Mucosa of descending colon (tissue), 3 donors: ENCODE measurements around the gene DLEU7. TPM values are rescaled to one million over a fixed set of nuclear protein-coding genes. Genes with fewer than 3 reads are reported as not detected.

Experiments used
- ATAC-seq: fragments of 200-7000 bp; cut with Tn5 transposase; one replicate; pipeline ENCODE4 v1.9.1; 2020; ENCODE audit warnings: mild to moderate bottlenecking, moderate library complexity
- DNase-seq, 3 donors: peaks; one replicate each; pipeline ENCODE4 v3.0.0-alpha.2; 2020
- H3K36me3 ChIP-seq: fragments of 200-600 bp; one replicate; pipeline ENCODE4 v1.8.0; 2021; ENCODE audit warnings: low read depth, mild to moderate bottlenecking
- H3K4me1 ChIP-seq: fragments of 200-600 bp; one replicate; pipeline ENCODE4 v1.8.0; 2021; ENCODE audit warnings: low read depth, mild to moderate bottlenecking
- H3K4me3 ChIP-seq: fragments of 200-600 bp; one replicate; pipeline ENCODE4 v1.8.0; 2021; ENCODE audit warnings: mild to moderate bottlenecking
- H3K9me3 ChIP-seq: fragments of 200-600 bp; one replicate; pipeline ENCODE4 v1.8.0; 2021; ENCODE audit warnings: mild to moderate bottlenecking
- intact Hi-C, 2 donors: fragments of 100-400 bp; cut with DNase I in 1 of 2; cut with micrococcal nuclease in 1 of 2; formaldehyde crosslinking; loops; one replicate each; pipeline versions ENCODE4 v1.11.0 to v1.11.1; 2022; cut with DNase I, micrococcal nuclease
- total RNA-seq, 3 donors: library from RNA; stranded (reverse); fragmentation: NEBNext Ultra II Directional in 2 of 3; extraction: Animal tissue kit (Norgen Biotek cat#: 25700) in 2 of 3; gene quantifications; one replicate each; pipeline versions ENCODE4 v1.2.1 to v1.2.4, GENCODE V29; 2021 to 2023
- TF ChIP-seq, protein P1 (sequence below): fragments of 200-600 bp; IDR thresholded peaks from one replicate; pipeline ENCODE4 v1.8.0; 2022; ENCODE audit warnings: antibody characterized with exemption, mild to moderate bottlenecking
- donor health status: DM: no; HTN: no; CAD: no; lungs with moderate emphysema.
- donor health status: DM: no; HTN: no; CAD: no.
- donor health status: DM: no; HTN: yes; CAD: no.

DLEU7 gene
- total RNA-seq, 3 donors from 2014 or later, result 0.13 to 0.17 TPM; not detected in 1

DNA sequence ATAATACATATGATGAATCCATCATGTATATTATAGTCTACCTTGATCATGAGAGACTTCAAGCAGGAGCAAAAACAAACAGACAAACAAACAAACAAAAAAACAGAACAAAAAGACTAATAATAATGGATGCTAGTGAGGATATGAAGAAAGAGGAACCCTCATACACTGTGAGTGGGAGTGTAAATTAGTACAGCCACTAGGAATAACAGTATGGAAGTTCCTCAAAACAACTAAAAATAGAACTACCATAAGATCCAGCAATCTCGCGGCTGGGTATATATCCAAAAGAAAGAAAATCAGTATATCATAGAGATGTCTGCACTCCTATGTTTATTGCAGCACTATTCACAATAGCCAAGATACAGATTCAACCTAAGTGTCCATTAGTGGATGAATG lies 7.0 kb upstream of the DLEU7 start:
- ATAC-seq, result no peak
- Histone ChIP-seq H3K4me1 (no peaks in the 10 kb centered on the region), H3K4me3 (no peak overlapping the region), H3K9me3 (no peaks in the 10 kb centered on the region), H3K36me3 (no peaks in the 10 kb centered on the region)
- intact Hi-C loops, result no loop called here
- DNase-seq, result no peak
- TF ChIP-seq, protein P1, sequence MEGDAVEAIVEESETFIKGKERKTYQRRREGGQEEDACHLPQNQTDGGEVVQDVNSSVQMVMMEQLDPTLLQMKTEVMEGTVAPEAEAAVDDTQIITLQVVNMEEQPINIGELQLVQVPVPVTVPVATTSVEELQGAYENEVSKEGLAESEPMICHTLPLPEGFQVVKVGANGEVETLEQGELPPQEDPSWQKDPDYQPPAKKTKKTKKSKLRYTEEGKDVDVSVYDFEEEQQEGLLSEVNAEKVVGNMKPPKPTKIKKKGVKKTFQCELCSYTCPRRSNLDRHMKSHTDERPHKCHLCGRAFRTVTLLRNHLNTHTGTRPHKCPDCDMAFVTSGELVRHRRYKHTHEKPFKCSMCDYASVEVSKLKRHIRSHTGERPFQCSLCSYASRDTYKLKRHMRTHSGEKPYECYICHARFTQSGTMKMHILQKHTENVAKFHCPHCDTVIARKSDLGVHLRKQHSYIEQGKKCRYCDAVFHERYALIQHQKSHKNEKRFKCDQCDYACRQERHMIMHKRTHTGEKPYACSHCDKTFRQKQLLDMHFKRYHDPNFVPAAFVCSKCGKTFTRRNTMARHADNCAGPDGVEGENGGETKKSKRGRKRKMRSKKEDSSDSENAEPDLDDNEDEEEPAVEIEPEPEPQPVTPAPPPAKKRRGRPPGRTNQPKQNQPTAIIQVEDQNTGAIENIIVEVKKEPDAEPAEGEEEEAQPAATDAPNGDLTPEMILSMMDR, result no peak

DNA sequence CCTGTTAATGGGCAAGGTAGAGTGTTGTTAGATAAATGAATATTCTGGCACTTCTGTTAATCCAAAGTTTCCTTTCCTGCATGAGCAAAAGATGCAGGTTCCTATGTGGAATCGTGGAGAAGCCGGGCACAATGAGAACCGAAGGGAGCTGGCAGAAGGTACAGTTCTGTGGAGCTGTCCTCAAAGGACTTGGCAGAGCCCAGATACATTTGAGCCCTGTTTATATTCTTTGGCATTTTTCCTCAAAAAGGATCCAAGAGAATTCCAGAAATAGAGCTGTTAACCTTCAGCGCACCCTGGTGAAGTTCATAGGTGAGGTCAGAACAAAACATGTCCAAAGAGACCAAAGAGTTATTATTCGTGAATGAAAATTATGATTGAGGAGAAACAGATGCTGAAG lies 4.0 kb upstream of the DLEU7 start:
- Histone ChIP-seq H3K36me3 (no peaks in the 10 kb centered on the region), H3K4me1 (no peaks in the 10 kb centered on the region), H3K4me3 (no peak overlapping the region), H3K9me3 (no peaks in the 10 kb centered on the region)
- TF ChIP-seq, protein P1, result no peak
- intact Hi-C loops, result no loop called here
- no peak for ATAC-seq
- DNase-seq, result no peak

DNA sequence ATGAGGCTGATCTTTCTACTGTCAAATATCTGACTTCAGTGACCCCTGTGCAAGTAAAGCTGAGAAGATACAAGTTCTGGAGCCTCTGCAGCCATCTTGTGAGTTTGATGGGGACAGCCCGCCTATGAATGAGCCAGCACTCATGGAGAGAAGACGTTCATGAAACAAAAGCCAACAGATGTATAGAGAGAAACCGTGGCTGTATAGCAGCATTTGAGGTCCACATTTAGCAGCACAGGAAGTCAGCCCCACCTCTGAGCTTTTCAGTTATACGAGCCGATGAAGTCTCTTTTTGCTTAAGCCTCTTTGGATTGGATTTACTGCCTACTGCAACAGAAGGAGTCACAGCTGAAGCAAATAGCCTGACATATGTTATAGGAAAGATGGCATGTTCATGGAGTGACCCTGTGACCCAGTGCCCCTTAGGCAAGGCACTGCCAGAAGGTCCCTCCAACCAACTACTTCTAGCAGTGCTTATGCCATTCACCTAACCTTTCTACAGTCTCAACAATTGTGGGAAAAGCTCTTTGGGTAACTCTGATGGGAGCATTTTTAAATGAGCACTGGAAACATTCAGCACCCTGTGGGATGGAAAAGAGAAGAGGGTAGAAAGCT lies 3.5 kb upstream of the DLEU7 start:
- Histone ChIP-seq H3K9me3 (no peaks in the 10 kb centered on the region), H3K4me1 (no peaks in the 10 kb centered on the region), H3K36me3 (no peaks in the 10 kb centered on the region), H3K4me3 (no peak overlapping the region)
- DNase-seq (no peak), ATAC-seq (no peak)
- intact Hi-C loops, result no loop called here
- TF ChIP-seq, protein P1, result no peak

DNA sequence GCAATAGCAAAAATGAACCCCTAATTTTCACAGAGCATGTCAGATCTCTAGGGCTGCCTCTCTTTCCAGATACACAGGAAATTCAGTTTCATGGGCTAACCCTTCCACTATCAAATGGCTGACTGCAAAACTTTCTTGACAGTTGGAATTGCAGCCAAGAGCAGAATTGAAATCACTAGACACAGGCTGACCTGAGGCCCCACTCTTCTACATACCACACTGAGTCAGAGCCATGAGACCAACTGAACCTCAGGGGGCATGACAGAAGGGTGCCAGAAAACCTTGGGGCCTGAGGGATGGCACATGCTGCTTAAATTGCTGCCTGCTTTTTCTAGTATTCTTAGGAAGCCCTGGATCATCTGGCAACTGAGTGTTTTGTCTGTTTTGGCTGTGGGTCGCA lies 1.7 kb upstream of the DLEU7 start:
- TF ChIP-seq, protein P1, result no peak
- no peak for DNase-seq
- ATAC-seq, result no peak
- H3K36me3 ChIP-seq, result no peaks in the 10 kb centered on the region
- intact Hi-C loops, result no loop called here
- H3K4me1 ChIP-seq, result no peaks in the 10 kb centered on the region
- no peak overlapping the region for H3K4me3 ChIP-seq
- no peaks in the 10 kb centered on the region for H3K9me3 ChIP-seq

DNA sequence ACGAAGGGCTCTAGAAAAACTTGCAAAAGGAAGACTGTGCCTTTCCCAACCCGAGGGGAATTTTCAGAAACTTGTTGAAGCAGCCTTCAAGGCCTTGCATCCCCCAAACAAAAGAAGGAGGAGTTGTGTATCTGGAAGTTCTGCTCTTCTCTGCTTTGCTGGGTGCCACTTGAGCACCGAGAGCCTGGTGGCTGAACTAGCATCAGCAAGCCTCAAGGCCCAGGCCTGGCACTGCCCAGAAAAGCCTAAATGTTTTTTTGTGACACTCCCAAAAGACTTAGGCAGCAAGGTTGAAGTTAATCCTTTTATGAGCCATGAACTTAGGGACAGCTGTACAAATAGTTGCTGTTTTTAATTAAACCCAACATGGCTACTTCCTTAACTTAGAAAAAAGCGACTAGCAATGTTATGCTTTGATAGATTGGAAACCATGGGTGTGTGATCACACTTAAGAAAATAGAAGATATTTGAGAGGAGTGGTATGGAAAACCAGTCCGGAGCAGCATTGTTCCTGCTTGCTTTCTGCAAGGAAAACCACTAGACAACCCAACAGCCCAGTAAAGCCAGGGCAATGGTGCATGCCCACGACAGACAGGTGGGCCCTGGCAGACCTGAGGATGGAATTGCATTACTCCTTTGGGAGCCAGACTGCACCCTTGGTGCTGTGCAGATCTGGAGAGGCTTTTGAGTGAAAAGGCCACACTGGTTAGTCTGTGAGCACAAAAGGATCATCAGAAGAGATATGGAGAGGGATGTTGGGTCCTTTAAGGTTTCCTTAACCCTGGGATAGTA lies 788 bp upstream of the DLEU7 start:
- H3K36me3 ChIP-seq, result no peaks in the 10 kb centered on the region
- no peaks in the 10 kb centered on the region for H3K4me1 ChIP-seq
- TF ChIP-seq, protein P1, result no peak
- no peak for DNase-seq
- intact Hi-C loops, result no loop called here
- no peaks in the 10 kb centered on the region for H3K9me3 ChIP-seq
- ATAC-seq, result no peak
- H3K4me3 ChIP-seq, result no peak overlapping the region
